SK-N-MC (cell line): ENCODE results near the gene NHERF2.

ENCODE experiments used
- EZH2 ChIP-seq: fragments of 200-600 bp; sonication (generic); IDR thresholded peaks from one replicate; pipeline ENCODE4 v1.6.1; 2017; ENCODE audit warnings: antibody characterized with exemption
- FOXP2 ChIP-seq: optimal IDR thresholded peaks from 2 replicates; pipeline ENCODE3; 2011; ENCODE audit warnings: mild to moderate bottlenecking, moderate library complexity; ENCODE audit not compliant: insufficient read depth; ENCODE audit errors: extremely low read length, control extremely low read depth
- POLR2AphosphoS5 ChIP-seq: IDR thresholded peaks from 2 replicates; pipeline ENCODE4 v1.6.1; 2012; ENCODE audit warnings: mild to moderate bottlenecking, low read depth, low read length, borderline replicate concordance

GRCh38 chr16:2019921-2020831 is 6.5 kb upstream of the NHERF2 start:
- TF ChIP-seq POLR2AphosphoS5 (no peak), EZH2 (no peak), FOXP2 (no peak)
